GM12801 (cell line): Measurements from ENCODE around the gene C12orf57.

ENCODE experiments used
- CTCF ChIP-seq: IDR thresholded peaks from one replicate; pipeline ENCODE4 v1.5.1; 2011; ENCODE audit warnings: control low read depth; ENCODE audit not compliant: insufficient read length; ENCODE audit errors: extremely low read depth

Gene C12orf57

DNA sequence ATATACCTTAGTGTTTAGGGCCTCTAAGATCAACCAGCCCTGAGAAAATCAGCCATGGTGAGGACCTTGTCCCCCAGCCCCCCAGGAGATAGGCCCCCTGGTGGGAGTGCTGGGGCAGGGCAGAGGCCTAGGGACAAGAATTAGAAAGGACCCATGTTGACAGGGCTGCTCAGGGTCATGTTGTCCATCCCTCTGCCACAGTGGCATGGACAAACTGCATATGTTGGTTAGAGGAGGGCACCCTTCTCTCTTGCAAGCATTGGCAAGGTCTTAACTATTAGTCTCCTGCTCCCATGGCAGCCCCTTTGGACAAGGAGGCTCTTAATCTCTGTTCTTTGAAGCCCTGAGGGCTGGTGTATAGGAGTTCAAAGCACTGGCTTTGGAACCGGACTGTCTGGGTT lies 6.6 kb downstream of the C12orf57 start:
- no peak for TF ChIP-seq CTCF

DNA sequence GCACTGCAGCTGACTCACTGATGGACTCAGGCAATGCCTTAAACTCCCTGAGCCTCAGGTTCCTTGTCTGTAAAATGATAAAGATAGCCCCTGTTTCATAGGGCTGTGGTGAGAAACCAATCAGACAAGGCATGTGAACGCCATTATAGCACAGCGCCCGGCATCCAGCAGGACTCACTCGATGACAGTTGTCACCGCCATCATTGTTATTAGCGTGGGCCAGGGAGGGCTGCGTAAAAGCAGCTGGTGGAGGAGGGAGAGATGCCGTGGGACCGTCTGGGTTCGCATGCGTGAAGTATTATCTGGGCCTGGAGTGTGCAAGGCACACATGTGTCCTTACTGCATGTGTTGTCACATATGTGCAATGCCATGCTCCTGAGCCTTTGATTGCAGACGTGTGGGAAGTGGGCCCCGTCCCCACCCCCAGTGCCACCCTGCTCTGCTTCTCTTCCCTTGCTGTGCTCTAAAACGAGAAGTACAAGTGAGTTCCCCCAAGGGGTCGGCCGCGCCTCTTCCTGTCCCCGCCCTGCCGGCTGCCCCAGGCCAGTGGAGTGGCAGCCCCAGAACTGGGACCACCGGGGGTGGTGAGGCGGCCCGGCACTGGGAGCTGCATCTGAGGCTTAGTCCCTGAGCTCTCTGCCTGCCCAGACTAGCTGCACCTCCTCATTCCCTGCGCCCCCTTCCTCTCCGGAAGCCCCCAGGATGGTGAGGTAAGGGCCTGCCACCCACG lies 7.2 kb downstream of the C12orf57 start, which contains the start of gene PTPN6:
PTPN6 (plus strand) TSS at position 546 of the 730 bp plus-strand sequence; CDS start at position 703, 157 bp downstream.
- no peak for TF ChIP-seq CTCF

DNA sequence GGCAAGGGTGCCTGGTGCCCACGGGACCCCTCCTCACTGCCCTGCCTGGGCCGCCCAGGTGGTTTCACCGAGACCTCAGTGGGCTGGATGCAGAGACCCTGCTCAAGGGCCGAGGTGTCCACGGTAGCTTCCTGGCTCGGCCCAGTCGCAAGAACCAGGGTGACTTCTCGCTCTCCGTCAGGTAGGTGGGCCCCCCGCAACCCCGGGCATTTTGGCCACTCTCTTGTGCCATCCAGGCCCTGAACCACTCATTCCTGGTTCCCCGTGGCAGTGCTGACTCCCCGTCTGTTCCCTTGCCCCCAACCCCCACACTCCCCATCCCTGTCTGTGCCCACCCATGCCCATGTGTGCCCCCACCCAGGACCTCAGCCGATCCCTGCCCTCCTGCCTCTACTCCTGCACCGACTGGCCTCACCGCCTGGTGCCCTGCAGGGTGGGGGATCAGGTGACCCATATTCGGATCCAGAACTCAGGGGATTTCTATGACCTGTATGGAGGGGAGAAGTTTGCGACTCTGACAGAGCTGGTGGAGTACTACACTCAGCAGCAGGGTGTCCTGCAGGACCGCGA lies 7.8 kb downstream of the C12orf57 start:
- TF ChIP-seq CTCF: no peak

DNA sequence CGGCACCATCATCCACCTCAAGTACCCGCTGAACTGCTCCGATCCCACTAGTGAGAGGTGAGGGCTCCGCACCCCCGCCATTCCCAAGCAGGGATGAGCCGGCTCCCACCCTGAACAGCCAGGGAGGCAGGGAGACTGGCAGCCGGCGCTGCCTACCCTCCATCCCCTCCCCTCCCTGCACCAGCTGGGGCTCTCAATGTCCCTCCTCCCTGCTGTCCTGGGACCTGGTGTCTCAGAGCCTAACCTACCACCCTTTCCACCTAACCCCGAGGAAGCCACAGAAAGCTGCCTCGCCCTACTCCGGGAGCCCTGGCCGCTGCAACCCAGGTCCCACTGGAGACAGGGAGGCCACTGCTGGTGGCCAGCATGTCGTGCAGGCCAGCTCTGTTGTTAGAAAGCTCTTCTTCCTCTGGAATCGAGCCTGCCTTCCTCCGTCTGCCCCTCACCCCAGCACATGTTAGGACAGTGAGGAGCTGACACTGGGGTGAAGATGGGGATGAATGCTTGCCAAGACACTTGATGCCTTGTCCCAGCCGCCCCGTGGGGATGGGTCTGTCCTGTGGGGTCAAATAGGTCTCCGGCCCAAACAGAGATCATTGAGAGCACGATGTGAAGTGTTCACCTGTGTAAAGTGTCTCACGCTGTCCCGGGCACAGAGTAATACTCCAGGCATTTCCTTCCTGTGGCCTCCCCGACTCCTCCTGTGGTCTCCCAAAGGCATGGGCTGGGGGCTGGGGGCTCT lies 8.5 kb downstream of the C12orf57 start:
- no peak for TF ChIP-seq CTCF

DNA sequence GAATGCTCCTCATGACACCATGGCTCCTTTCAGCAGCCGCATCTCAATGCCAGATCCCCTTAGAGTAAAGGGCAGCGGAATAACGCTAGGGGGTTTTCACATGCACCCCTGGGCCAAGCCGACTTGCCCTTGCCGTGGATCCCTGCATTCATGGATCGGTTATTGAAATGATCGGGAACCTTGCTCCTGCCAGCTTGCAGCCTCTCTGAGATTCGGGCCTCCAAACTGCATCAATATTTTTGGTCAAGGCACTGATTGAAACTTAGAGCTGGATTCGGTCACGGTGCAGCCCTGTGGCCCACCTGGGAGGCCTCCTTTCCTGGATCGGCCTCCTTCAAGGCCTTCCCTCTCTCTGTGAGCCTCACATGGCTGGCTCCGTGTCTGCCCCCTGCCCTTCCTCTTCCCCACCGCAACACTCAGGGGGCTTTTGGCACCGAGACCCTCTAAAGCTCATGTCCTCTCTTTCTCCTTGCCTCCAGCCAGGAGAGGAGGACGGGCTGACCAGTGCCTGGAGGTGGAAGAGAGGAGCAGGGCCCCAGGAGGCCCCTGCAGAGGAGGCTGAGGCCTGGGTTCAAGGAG lies 9.1 kb downstream of the C12orf57 start:
- no peak for TF ChIP-seq CTCF

GRCh38 chr12:6953442-6954315 lies 9.9 kb downstream of the C12orf57 start:
- no peak for TF ChIP-seq CTCF
